Stimulated activated CD4-positive, alpha-beta T cell treated with anti-CD3 and anti-CD28 coated beads, Interleukin-15, amount 100 ng/mL, for 24 hours (primary cell): ENCODE measurements around the gene RENBP.

Source experiments
- DNase-seq: peaks from one replicate; pipeline ENCODE4 v3.0.0-alpha.2; 2020

RENBP gene

DNA sequence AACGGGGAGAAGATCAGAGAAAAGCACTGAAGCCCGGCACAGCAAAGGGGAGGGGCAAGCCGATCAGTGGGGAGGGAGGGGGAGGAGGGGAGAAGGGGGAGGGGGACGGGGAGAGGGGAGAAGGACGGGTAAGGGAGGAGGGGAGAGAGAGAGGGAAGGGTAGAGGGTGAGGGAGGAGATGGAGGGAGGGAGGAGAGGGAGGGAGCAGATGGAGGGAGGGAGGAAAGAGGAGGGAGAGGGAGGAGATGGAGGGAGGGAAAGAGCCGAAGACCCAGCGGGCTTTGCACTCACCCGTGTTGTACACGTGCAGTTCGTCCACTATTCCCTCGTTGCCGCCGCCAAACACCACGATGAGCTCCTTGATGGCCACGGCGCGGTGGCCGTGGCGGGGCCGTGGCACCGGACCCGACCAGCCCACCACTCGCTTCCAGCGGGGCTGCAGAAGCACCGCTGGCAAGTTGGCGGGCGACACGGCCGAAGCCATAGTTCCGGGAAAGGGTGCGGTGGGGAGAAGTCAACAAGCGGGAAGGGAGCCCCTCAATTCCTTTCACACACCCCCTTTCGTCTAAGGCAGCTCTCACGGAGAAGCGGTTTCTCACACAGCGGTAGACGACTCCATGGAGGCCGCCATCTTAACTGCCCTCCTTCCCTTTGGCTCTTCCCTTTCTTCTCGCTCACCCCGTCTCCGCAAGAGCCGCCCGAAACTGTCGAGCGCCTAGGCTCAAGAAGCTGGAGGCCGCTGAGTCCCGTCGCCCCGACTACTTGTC, 26.1 kb upstream of the RENBP start:
- peak; percentile 42 for DNase-seq

DNA sequence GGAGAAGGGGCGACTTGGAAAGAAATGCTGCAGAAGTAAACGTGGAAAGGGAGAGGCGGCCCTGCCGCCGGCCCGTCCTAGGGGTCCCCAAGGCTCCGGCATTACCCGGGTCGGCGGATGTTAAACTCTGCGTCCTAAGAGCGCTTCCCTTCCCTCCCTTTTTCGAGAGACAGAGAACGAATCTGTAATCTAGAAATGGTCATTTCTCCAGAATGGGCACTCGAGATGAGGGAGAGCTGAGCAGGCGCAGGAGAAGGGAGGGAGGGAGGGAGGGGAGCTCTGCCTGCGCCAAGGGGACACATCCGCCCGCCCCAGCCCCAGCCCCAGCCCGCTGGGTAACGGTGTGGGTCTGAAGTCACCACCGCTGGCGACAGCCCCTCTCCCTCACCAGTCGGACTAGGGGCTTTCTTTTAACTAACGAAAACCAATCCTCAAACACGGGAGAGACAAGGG, 25.5 kb upstream of the RENBP start:
- no peak for DNase-seq

DNA sequence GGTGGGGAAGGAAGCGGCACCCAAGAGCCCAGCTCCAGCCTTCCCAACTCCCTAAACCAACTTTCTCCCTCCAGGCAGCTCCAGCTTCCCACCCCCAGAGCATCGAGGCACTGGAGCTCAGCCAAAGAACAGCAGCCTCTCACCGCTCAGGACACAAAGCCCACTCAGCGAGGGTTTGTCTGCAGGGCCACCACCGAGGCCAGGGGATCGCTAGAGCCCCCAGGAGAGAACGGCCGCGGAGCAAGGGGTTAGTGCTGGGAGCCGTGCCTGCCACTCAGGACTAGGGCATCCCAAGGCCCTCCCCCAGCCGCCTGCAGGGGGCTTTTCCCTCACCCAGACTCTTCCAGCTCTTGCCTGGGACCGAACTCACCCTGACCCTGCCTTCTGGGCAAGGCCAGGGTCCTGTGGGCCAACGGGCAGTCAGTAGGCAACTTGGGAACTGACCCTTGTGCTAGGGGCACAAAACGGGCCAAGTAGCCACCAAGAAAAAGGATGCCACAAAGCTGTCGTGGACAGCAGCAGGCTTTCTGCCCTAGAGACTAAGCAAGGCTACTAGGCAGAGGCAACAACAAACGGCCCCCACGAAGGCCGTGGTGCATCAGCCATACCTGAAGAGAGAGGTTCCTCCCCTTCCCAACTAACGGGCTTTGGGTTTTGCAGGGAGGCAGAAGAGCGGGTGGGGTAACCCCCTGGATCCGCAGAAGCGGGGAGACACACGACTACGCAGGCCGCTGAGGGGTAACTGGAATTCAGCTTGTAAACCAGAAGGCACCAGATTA, 24.9 kb upstream of the RENBP start:
- no peak for DNase-seq

- peak; percentile 48 for DNase-seq
These were observed 24.3 kb upstream of the RENBP start for GRCh38 chrX:153968754-153969124.

GRCh38 chrX:153968255-153968654, 23.8 kb upstream of the RENBP start:
- no peak for DNase-seq

DNA sequence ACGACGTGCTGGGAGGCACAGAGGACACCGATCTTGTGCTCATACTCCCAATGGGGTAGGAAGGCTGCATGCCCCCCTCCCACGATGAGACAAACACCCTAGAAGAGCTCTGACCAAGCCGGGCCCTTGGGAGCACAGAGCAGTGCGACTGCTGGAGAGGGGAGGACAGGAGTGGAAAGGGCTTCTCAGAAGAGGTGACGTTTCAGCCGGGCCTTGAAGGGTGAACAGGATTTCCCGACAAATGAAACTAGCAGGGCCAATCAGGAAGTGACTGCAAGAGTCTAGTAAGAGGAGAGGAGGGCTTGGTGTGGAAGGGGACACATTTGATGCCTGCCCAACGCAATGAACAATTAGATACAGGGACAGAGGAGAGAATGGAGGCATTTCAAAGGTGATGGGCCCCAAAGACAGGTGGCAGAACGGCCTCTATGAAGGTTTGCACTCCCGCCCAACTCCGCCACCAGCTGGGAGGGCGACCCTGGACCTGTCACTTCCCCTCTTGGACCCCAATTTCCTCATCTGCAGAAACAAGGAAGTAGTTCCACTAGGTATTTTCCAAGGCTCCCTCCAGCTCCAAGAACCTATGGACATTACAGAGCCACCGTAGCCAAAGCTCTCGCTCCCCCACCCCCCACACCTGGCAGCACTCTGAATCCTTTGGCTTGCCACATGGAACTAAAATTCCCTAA, 23.2 kb upstream of the RENBP start:
- DNase-seq, result peak; percentile 46

DNA sequence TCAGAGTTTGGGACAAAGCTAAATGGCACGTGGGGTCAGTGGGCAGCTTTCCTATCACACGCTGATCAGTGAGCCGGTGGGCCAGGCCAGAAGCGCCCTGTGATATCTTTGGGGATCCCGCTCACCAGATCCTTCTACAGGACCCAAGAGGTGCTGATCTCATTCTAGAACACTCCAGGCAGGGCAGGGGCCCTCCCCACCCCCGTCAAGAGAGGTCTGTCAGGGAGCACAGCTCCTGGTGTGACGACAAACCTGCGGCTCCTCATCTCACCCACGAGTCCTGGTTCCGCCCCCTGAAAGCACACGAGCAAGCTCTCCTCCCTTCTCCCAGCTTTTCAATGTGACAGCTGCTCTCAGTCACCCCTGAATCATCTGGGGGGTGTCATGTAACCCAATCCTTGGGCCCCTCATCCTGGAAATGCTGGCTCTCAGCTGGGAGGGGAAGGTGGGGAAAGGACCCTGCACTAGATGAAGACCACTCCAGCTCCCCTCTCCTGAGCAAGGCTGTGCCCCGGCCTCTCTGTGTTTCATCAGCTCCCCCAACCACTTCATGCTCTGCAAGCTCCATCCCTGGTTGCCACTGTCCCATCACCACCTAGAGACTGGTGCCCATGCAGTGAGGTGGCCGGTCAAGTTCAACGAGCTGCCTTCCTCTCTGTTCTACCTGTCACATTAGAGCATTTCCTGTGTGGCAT, 22.5 kb upstream of the RENBP start:
- DNase-seq, result peak; percentile 63

GRCh38 chrX:153966283-153966688, 21.8 kb upstream of the RENBP start:
- DNase-seq, result no peak

DNA sequence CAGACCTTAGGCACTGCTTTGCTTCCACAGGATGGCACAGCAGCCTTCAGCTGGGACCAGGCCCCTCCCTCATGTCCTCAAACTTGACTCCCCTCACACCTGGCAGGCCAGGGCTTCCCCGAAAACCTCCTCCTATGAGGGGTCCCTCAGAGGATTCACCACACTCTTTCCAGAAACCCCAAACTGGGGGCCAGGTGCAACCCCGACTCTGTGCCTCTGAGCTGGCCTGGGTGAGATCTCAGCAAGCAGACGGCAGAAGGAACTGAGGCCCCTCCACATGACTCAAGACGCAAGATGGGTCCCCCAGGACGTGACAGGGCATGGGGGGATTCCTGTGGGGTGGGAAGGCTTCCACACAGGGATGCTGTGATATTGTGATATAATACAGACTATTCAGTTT, 21.0 kb upstream of the RENBP start:
- no peak for DNase-seq

DNA sequence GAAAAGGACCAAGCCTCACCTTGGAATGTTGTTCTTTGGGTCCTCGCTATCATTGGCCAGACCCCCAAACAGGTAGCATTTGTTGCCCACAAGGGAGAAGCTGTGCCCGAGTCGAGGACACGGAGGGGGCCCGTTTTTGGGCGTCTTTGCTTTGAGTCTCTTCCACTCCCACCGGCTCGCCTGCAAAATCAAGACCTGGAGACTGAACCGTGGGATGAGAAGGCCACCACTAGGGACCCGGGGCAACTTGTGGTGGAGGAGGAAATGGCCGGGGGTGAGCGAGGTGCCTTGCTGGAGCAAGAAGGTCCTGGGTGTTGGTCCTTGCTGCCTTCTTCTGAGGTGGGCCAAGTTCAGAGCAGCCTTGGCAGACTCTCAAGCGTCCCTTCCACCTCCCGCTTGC, 19.7 kb upstream of the RENBP start:
- no peak for DNase-seq

- DNase-seq, result no peak
These were observed 19.1 kb upstream of the RENBP start for GRCh38 chrX:153963546-153963945.

DNA sequence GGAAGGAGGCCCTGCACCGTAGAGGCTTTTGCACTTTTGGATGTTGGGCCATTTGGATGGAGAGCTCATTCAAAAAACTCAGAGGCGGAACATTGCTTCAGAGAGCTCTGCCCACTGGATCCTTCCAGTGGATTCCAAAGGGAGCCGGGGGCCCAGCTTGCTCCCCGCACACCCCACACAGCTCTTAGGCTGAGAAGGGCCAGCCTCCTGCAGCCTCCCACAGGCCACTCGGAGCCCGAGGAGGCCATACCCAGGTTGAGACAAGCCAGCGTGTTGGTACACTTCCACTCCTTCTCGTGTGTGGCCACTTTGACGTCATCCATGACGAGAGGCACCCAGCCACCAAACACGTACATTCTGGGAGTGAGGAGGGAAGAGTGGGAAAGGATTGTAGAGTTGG, 16.8 kb upstream of the RENBP start:
- DNase-seq, result no peak

GRCh38 chrX:153960786-153961185, 16.3 kb upstream of the RENBP start:
- no peak for DNase-seq

- DNase-seq, result no peak
These were observed 15.6 kb upstream of the RENBP start for GRCh38 chrX:153960077-153960476.

GRCh38 chrX:153959649-153960048, 15.2 kb upstream of the RENBP start:
- no peak for DNase-seq

DNA sequence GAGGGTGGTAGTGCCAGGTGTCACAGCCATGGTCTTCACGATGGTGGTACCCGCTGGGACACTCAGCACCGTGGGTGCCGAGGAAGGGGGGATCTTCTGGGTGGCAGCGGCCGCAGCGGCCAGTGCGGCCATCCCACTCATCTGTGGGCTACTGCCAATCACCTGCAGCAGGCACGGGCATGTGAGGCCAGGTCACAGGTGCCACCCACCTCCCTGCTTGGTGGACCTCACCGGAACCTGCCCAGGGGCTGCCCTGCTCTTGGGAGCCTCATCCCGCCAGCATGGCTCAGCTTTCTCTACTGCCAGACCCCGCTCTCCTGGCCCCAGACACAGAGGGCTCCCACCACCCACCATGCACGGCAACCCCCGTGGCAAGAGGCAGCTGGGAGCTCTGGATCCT, 14.2 kb upstream of the RENBP start:
- no peak for DNase-seq

GRCh38 chrX:153957224-153957623, 12.8 kb upstream of the RENBP start:
- DNase-seq, result no peak

DNA sequence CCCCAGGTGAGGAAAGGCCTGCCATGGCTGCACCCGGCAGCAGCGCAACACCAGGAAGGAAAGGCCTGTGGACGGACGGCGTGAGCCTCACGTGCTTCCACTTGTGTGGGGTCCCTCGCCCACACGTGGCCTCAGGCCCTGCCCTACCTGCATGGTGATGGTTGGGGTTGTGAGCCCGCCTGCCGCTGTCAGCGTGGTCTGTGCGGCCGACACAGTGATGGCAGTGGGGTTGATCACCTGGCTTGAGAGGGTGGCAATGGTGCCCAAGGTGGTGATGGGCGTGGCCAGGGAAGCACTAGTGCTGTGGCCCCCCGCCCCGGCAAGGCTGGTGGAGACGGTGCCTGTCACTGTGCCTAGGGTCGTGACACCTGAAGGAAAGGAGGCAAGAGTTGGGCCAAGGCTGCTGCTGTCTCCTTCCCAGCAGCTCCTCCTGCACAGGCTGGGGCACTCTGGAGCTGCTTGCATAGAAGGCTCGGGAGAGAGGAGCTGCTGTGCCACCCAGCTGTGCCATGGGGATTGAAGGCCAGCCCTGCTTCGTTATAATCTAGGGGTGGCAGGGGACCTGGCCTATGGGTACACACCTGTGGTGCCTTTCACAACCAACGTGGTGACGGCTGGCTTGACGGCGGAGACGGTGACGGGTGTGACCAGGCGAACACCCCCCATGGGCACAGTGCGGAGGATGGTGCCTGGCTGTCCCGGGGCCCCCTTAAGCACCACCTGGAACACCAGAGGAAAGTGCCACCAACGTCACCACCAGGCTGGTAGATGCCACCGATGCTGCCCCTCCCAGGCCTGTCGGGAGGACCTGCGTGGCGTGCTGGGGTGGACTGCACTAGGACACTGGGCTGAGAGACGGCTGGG, 11.8 kb upstream of the RENBP start:
- no peak for DNase-seq

DNA sequence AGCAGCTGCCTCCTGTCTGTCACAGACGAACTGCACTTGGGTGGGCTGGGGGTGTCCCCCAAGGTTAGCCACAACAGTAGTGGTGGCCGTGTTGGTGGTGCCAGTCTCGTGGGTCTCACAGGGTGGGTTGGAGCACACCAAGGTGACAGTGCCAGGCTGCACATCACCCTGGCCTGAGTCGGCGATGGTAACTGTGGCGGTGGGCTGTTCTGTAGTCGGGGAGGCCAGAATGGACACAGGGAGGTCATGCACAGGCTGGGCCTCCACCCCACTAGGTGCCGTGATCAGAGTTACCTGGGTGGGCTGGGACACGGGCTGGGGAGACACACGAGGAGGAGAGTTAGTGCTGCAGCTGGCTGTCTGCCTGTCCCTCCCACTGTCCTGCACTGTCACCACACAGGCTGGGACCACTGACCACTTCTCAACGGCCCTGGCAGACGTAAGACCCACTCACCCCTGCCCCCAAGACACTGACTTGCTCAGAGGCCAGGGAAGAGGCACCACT, 10.8 kb upstream of the RENBP start:
- no peak for DNase-seq

- DNase-seq, result no peak
These were observed 10.2 kb upstream of the RENBP start for GRCh38 chrX:153954558-153955227.

DNA sequence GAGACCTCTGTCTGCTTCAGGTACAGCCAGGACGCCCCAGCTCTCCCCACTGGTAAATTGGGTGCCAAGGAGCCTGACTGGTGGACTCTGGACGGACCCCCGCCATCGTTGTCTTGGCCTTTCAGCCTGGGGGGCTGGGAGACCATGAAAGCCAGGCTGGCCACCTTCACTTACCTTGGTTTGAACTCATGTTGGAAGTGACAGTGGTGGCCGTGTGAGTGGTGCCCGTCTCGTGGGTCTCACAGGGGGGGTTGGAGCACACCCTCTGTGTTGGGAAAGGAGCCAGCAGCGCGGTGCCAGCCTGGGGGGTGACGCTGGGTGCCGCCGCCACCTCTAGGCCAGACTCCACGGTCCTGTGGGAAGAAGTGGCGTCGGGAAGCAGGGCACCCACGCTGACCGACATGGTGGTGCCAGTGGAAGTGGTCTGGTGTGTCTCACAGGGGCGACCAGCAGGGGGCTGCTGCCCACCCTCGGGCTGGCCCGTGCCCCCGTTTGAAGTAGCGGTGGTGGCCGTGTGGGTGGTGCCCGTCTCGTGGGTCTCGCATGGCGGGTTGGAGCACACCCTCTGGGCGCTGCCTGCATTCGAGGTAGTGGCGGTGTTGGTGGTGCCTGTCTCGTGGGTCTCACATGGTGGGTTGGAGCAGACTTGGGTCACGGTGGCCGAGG, 9.6 kb upstream of the RENBP start:
- no peak for DNase-seq
